GM12878 (cell line): Measurements from ENCODE around the gene TFDP1.

ENCODE experiments used
- CEBPB ChIP-seq, 2 experiments: fragments of 150-350 bp in 1 of 2; IDR thresholded peaks; 2 replicates each; pipeline ENCODE4 v1.6.1; 2012 to 2014; ENCODE audit warnings: low read depth in 2 of 2, low read length in 2 of 2, borderline replicate concordance in 1 of 2, inconsistent platforms in 1 of 2
- EZH2 ChIP-seq: IDR thresholded peaks from 2 replicates; pipeline ENCODE4 v1.6.1; 2012; ENCODE audit warnings: low read depth, mild to moderate bottlenecking, control low read depth, inconsistent platforms, low read length, borderline replicate concordance; ENCODE audit not compliant: control insufficient read depth
- JUND ChIP-seq: IDR thresholded peaks from 2 replicates; pipeline ENCODE4 v1.6.1; 2012; ENCODE audit warnings: low read depth, mild to moderate bottlenecking, low read length, improper control_type of control experiment, moderate library complexity
- NRF1 ChIP-seq: conservative IDR thresholded peaks from 2 replicates; pipeline ENCODE4 v1.6.1; 2011; ENCODE audit warnings: mild to moderate bottlenecking, low read depth, low read length, improper control_type of control experiment
- RAD21 ChIP-seq: IDR thresholded peaks from 2 replicates; pipeline ENCODE4 v1.6.1; 2011; ENCODE audit warnings: mild to moderate bottlenecking, low read depth, low read length, moderate library complexity; ENCODE audit not compliant: insufficient read depth
- RFX5 ChIP-seq: IDR thresholded peaks from 2 replicates; pipeline ENCODE4 v1.6.1; 2011; ENCODE audit warnings: low read depth, low read length, improper control_type of control experiment
- SMAD1 ChIP-seq: fragments of 450-650 bp; IDR thresholded peaks from 2 replicates; pipeline ENCODE4 v1.6.1; 2018; ENCODE audit warnings: mild to moderate bottlenecking, low read depth; ENCODE audit not compliant: partially characterized antibody
- TBL1XR1 ChIP-seq: IDR thresholded peaks from 2 replicates; pipeline ENCODE4 v1.6.1; 2012; ENCODE audit warnings: low read depth, low read length, improper control_type of control experiment
- TCF12 ChIP-seq: IDR thresholded peaks from 2 replicates; pipeline ENCODE4 v1.6.1; 2011; ENCODE audit warnings: low read depth, mild to moderate bottlenecking, low read length
- TF ChIP-seq, protein P1 (sequence below): IDR thresholded peaks from 2 replicates; pipeline ENCODE4 v1.6.1; 2012; ENCODE audit warnings: low read depth, low read length, improper control_type of control experiment
- TF ChIP-seq, protein P2 (sequence below), 3 experiments: IDR thresholded peaks in 2 of 3; conservative IDR thresholded peaks in 1 of 3; 2 replicates each; pipeline ENCODE4 v1.5.1; 2011; ENCODE audit warnings: low read depth in 3 of 3, low read length in 3 of 3, mild to moderate bottlenecking in 3 of 3, control low read depth in 2 of 3, moderate library complexity in 2 of 3, inconsistent platforms in 1 of 3, mixed read lengths in 1 of 3; ENCODE audit not compliant: control insufficient read depth in 2 of 3, insufficient read depth in 1 of 3; ENCODE audit errors: extremely low read depth in 1 of 3

DNA sequence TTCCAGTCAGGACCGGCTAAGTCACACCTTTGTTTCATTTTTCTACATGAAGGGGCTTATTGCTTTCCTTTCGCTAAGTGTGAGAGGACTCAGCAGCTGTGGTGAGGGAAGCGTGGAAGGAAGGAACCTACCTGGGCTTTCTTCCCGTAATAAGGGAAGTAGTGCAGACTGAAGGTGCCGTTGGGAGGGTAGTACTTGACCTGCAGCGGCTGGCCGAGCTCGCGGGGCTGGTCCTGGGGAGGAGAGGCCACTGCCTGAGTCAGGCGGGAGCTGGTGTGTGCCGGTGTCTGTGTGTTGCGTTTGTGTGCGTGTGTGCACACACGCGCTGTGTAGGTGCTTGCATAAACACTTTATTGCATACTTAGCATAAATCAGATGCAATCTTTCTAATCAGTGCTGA lies 65.7 kb downstream of the TFDP1 start:
- TF ChIP-seq TCF12 (no peak), NRF1 (no peak), CEBPB (IDR thresholded peaks at IDR 0.05; ENCODE audit: borderline replicate concordance in 1 of 2, low read depth in 2 of 2, low read length in 2 of 2) (no peak), RAD21 (no peak), TBL1XR1 (no peak), RFX5 (no peak), EZH2 (no peak), SMAD1 (no peak), JUND (no peak)
- TF ChIP-seq, protein P1, sequence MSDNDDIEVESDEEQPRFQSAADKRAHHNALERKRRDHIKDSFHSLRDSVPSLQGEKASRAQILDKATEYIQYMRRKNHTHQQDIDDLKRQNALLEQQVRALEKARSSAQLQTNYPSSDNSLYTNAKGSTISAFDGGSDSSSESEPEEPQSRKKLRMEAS = no peak
- TF ChIP-seq, protein P2, sequence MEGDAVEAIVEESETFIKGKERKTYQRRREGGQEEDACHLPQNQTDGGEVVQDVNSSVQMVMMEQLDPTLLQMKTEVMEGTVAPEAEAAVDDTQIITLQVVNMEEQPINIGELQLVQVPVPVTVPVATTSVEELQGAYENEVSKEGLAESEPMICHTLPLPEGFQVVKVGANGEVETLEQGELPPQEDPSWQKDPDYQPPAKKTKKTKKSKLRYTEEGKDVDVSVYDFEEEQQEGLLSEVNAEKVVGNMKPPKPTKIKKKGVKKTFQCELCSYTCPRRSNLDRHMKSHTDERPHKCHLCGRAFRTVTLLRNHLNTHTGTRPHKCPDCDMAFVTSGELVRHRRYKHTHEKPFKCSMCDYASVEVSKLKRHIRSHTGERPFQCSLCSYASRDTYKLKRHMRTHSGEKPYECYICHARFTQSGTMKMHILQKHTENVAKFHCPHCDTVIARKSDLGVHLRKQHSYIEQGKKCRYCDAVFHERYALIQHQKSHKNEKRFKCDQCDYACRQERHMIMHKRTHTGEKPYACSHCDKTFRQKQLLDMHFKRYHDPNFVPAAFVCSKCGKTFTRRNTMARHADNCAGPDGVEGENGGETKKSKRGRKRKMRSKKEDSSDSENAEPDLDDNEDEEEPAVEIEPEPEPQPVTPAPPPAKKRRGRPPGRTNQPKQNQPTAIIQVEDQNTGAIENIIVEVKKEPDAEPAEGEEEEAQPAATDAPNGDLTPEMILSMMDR (IDR thresholded peaks at IDR 0.05 in 2 of 3, conservative IDR thresholded peaks at IDR 0.05 in 1 of 3; ENCODE audit: control insufficient read depth in 2 of 3, extremely low read depth in 1 of 3, insufficient read depth in 1 of 3, low read depth in 3 of 3, low read length in 3 of 3) = no peak
